MM.1S (cell line): ENCODE results near the gene PRKAR1B.

Source experiments
- DNase-seq: peaks from one replicate; pipeline ENCODE4 v3.0.0-alpha.2; 2015
- H2AFZ ChIP-seq: fragments of 300-600 bp; sonication (generic); 2 replicates; pipeline ENCODE4 v1.6.0; 2016; ENCODE audit warnings: antibody characterized with exemption, low read length
- H3F3A ChIP-seq: fragments of 300-600 bp; sonication (generic); 2 replicates; pipeline ENCODE4 v1.6.1; 2016; ENCODE audit warnings: mild to moderate bottlenecking, antibody characterized with exemption, low read length, moderate library complexity, mixed read lengths; ENCODE audit not compliant: insufficient read depth
- H3K27ac ChIP-seq: fragments of 300-600 bp; sonication (generic); 2 replicates; pipeline ENCODE4 v1.5.1; 2016; ENCODE audit warnings: mild to moderate bottlenecking, low read length
- H3K27me3 ChIP-seq: fragments of 300-600 bp; sonication (generic); replicated peaks from 2 replicates; pipeline ENCODE4 v1.6.0; 2016; ENCODE audit warnings: low read length; ENCODE audit not compliant: insufficient read depth
- H3K36me3 ChIP-seq: fragments of 300-600 bp; sonication (generic); replicated peaks from 2 replicates; pipeline ENCODE4 v1.6.1; 2016; ENCODE audit warnings: mild to moderate bottlenecking, low read length, mixed read lengths; ENCODE audit not compliant: insufficient read depth
- H3K4me1 ChIP-seq: fragments of 300-600 bp; sonication (generic); 2 replicates; pipeline ENCODE4 v1.6.1; 2016; ENCODE audit warnings: low read length, mixed read lengths
- H3K4me2 ChIP-seq: fragments of 300-600 bp; sonication (generic); 2 replicates; pipeline ENCODE4 v1.6.0; 2016; ENCODE audit warnings: low read depth, low read length
- H3K4me3 ChIP-seq: fragments of 300-600 bp; sonication (generic); 2 replicates; pipeline ENCODE4 v1.5.1; 2016; ENCODE audit warnings: low read length, mixed read lengths
- H3K79me2 ChIP-seq: fragments of 300-600 bp; sonication (generic); 2 replicates; pipeline ENCODE4 v1.6.1; 2016; ENCODE audit warnings: mixed run types, low read length, mixed read lengths
- H3K9ac ChIP-seq: fragments of 300-600 bp; sonication (generic); 2 replicates; pipeline ENCODE4 v1.6.1; 2016; ENCODE audit warnings: low read length, mixed read lengths
- H3K9me2 ChIP-seq: fragments of 300-600 bp; sonication (generic); replicated peaks from 2 replicates; pipeline ENCODE4 v1.6.1; 2016; ENCODE audit warnings: mild to moderate bottlenecking, low read length, mixed read lengths; ENCODE audit not compliant: insufficient read depth
- H3K9me3 ChIP-seq: fragments of 300-600 bp; sonication (generic); replicated peaks from 2 replicates; pipeline ENCODE4 v1.6.1; 2016; ENCODE audit warnings: mild to moderate bottlenecking, low read length, mixed read lengths; ENCODE audit not compliant: insufficient read depth
- H4K20me1 ChIP-seq: fragments of 300-600 bp; sonication (generic); 2 replicates; pipeline ENCODE4 v1.6.1; 2016; ENCODE audit warnings: mild to moderate bottlenecking, low read length, moderate library complexity, mixed read lengths; ENCODE audit not compliant: insufficient read depth
- EZH2 ChIP-seq: fragments of 300-600 bp; sonication (generic); optimal IDR thresholded peaks from 2 replicates; pipeline ENCODE3; 2017; ENCODE audit warnings: low read depth, mild to moderate bottlenecking, antibody characterized with exemption, low read length, mixed read lengths
- EZH2phosphoT487 ChIP-seq: fragments of 300-600 bp; sonication (generic); IDR thresholded peaks from 2 replicates; pipeline ENCODE4 v1.6.1; 2018; ENCODE audit warnings: antibody characterized with exemption, low read length
- TF ChIP-seq, protein P1 (sequence below): fragments of 300-600 bp; sonication (generic); IDR thresholded peaks from 2 replicates; pipeline ENCODE4 v1.5.1; 2016; ENCODE audit warnings: antibody characterized with exemption, low read length, mixed read lengths

Gene PRKAR1B

DNA sequence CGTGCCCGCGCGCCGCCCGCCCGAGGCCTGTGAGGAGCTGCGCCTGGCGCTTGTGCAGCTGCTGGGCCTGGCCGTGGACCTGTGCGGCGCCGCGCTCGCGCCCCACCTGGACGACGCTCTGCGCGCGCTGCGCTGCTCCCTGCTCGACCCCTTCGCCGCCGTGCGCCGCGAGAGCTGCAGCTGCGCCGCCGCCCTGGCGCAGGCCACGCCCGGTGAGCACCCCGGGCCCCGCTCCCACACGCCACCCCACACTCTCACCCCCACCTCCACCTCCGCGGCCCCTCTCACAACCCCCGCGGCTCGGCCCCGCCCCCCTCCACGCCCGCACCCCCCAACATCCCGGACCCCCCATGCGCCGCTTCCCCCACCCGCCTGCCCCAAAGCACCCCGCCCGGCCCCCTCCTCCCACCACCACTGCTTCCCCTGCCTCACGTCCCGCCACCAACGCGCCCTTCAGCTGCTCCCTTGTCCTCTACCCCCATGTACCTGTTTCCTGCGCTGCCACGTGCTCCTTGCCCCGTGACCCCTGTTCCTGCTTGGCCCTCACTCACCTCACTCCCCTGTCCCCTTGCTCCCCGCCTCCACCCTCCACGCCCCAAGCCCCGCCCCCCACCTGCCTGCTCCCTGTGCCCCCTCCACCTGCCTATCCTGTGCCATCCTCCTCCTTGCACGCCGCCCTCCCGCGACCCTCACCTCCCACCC is at the start of gene PRKAR1B:
Gene PRKAR1B (minus strand): TSS at position 178 of the 702 bp plus-strand sequence. CDS start 15,776 bp downstream, outside the sequence.
- Histone ChIP-seq H3K36me3 (peaks cover 9% of the 10 kb centered on the region; the same call in 1 of the 2 replicates), H2AFZ (peak within 1 kb of the TSS; percentile 91), H3K27me3 (no peaks in the 10 kb centered on the region), H3K9ac (peak within 1 kb of the TSS; percentile 63), H3K9me2 (no peaks in the 10 kb centered on the region), H3K27ac (peak within 1 kb of the TSS; percentile 35; the same call in 1 of the 2 replicates), H3F3A (no peaks in the 10 kb centered on the region), H3K4me2 (peak within 1 kb of the TSS; percentile 98), H3K4me3 (peak within 1 kb of the TSS; percentile 67), H3K4me1 (peaks cover 11% of the 10 kb centered on the region), H3K79me2 (peaks cover 49% of the 10 kb centered on the region), H4K20me1 (no peaks in the 10 kb centered on the region), H3K9me3 (no peaks in the 10 kb centered on the region)
- peak; percentile 40 for DNase-seq
- no peak for TF ChIP-seq EZH2
- TF ChIP-seq, protein P1, sequence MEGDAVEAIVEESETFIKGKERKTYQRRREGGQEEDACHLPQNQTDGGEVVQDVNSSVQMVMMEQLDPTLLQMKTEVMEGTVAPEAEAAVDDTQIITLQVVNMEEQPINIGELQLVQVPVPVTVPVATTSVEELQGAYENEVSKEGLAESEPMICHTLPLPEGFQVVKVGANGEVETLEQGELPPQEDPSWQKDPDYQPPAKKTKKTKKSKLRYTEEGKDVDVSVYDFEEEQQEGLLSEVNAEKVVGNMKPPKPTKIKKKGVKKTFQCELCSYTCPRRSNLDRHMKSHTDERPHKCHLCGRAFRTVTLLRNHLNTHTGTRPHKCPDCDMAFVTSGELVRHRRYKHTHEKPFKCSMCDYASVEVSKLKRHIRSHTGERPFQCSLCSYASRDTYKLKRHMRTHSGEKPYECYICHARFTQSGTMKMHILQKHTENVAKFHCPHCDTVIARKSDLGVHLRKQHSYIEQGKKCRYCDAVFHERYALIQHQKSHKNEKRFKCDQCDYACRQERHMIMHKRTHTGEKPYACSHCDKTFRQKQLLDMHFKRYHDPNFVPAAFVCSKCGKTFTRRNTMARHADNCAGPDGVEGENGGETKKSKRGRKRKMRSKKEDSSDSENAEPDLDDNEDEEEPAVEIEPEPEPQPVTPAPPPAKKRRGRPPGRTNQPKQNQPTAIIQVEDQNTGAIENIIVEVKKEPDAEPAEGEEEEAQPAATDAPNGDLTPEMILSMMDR, result no peak
- no peak for TF ChIP-seq EZH2phosphoT487

DNA sequence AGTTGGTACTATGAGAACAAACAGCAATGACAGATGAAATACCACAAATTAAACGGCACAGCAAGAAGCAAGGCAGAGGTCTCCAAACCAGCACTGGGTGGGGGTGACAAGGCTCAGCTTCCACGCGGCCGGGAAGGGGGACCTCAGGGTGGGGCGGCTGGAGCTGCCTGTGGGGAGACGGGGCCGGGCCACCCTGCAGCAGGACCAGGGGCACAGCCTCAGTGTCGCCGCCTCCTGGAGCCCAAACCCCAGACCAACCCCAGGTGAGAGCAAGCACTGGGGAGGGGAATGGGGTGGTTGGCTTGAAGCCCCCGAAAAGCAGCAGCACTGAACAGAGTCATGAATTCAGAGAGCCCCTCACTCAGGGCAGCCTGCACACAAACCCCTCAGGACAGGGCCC is 49.3 kb upstream of the PRKAR1B start:
- Histone ChIP-seq H3K9me3 (no peaks in the 10 kb centered on the region), H3K4me2 (no peak overlapping the region), H2AFZ (no peak overlapping the region), H3K4me1 (no peaks in the 10 kb centered on the region), H4K20me1 (no peaks in the 10 kb centered on the region), H3F3A (no peaks in the 10 kb centered on the region), H3K27ac (no peak overlapping the region), H3K9ac (no peak overlapping the region), H3K27me3 (no peaks in the 10 kb centered on the region), H3K9me2 (no peaks in the 10 kb centered on the region), H3K36me3 (no peaks in the 10 kb centered on the region; the same call in 1 of the 2 replicates), H3K4me3 (no peak overlapping the region), H3K79me2 (no peaks in the 10 kb centered on the region)
- no peak for DNase-seq
- no peak for TF ChIP-seq EZH2
- TF ChIP-seq EZH2phosphoT487, result no peak
- TF ChIP-seq, protein P1, result no peak

DNA sequence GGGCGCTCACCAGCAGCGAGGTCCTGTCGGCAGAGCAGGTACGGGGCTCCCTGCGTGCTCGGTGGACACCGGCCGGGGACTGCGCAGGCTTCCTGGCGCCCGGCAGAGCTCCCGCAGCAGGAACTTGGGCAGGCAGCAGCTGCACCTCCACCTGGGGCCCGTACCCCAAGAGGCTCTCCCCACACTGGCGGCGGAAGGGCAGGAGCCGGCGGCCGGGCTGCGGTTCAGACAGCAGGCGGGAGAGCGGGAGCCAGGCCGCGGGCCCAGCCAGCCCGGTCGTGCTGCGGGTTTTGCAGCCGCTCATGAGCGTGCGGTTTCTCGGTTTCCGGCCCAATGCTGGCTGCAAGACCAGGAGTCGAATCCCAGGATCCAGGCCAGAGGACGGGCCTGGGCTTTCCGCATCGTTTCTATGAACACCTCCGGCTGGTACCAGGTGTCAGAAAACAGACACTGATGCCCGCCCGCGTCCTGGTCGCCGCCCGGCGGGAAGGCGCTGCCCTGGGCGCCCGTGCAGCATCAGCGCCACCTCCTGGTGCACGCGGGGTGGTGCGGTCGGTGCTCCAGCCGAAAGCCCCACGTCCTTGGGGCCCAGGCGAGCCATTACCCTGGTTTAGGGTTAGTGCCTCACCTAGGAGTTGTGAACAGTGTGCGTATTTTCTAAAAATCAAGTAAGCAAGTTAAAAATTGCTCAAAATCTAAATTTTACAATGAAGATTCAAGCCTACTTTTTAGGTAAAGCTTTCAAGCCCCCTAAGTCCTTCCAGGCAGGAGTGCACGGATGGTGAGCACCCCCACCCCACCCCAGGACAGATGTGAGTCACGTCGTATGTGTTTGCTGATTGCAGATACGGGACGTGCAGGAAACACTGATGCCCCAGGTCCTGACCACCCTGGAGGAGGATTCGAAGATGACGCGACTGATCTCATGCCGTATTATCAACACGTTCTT is 47.4 kb upstream of the PRKAR1B start:
- no peak for DNase-seq
- H3K79me2 ChIP-seq, result no peaks in the 10 kb centered on the region
- no peaks in the 10 kb centered on the region for H3K9me3 ChIP-seq
- H3K27ac ChIP-seq, result no peak overlapping the region
- H3K27me3 ChIP-seq, result no peaks in the 10 kb centered on the region
- H3F3A ChIP-seq, result no peaks in the 10 kb centered on the region
- no peak for TF ChIP-seq EZH2
- no peak for TF ChIP-seq EZH2phosphoT487
- TF ChIP-seq, protein P1, result peak; percentile 22
- H3K4me2 ChIP-seq, result no peak overlapping the region
- no peaks in the 10 kb centered on the region for H3K9me2 ChIP-seq
- H3K36me3 ChIP-seq, result no peaks in the 10 kb centered on the region
- H3K4me1 ChIP-seq, result no peaks in the 10 kb centered on the region
- H3K9ac ChIP-seq, result no peak overlapping the region
- no peak overlapping the region for H3K4me3 ChIP-seq
- no peak overlapping the region for H2AFZ ChIP-seq
- H4K20me1 ChIP-seq, result no peaks in the 10 kb centered on the region
